ENCODE results near the gene SOS1.

DNA sequence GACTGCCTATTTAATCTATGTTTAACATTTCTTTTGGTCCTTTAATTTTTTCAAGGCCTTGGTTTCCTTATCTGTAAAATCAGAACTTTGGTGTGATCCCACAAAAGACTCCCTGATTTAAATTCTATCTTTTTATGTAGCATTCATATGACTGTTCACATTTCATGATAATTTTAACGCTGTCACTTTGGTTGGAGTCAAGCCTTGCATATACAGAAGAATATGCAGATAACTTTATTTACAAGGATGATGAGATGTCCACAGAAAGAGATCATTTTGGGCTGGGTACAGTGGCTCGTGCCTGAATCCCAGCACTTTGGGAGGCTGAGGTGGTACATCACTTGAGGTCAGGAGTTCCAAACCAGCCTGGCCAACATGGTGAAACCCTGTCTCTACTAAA, 38.4 kb upstream of the SOS1 start:
- no peak for TF ChIP-seq TAF1 (conservative IDR thresholded peaks at IDR 0.05)
- TF ChIP-seq, protein P1, sequence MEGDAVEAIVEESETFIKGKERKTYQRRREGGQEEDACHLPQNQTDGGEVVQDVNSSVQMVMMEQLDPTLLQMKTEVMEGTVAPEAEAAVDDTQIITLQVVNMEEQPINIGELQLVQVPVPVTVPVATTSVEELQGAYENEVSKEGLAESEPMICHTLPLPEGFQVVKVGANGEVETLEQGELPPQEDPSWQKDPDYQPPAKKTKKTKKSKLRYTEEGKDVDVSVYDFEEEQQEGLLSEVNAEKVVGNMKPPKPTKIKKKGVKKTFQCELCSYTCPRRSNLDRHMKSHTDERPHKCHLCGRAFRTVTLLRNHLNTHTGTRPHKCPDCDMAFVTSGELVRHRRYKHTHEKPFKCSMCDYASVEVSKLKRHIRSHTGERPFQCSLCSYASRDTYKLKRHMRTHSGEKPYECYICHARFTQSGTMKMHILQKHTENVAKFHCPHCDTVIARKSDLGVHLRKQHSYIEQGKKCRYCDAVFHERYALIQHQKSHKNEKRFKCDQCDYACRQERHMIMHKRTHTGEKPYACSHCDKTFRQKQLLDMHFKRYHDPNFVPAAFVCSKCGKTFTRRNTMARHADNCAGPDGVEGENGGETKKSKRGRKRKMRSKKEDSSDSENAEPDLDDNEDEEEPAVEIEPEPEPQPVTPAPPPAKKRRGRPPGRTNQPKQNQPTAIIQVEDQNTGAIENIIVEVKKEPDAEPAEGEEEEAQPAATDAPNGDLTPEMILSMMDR (IDR thresholded peaks at IDR 0.05; ENCODE audit: low read depth, low read length, missing input control): no peak
- no peak for TF ChIP-seq SP1 (IDR thresholded peaks at IDR 0.05)
- TF ChIP-seq, protein P2, sequence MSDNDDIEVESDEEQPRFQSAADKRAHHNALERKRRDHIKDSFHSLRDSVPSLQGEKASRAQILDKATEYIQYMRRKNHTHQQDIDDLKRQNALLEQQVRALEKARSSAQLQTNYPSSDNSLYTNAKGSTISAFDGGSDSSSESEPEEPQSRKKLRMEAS (IDR thresholded peaks at IDR 0.05): no peak
- no peak for TF ChIP-seq GABPA (IDR thresholded peaks at IDR 0.05 in 1 of 2, conservative IDR thresholded peaks at IDR 0.05 in 1 of 2)
- TF ChIP-seq RXRA (IDR thresholded peaks at IDR 0.05): no peak
- TF ChIP-seq FOXA2 (IDR thresholded peaks at IDR 0.05): no peak
- TF ChIP-seq, protein P3, sequence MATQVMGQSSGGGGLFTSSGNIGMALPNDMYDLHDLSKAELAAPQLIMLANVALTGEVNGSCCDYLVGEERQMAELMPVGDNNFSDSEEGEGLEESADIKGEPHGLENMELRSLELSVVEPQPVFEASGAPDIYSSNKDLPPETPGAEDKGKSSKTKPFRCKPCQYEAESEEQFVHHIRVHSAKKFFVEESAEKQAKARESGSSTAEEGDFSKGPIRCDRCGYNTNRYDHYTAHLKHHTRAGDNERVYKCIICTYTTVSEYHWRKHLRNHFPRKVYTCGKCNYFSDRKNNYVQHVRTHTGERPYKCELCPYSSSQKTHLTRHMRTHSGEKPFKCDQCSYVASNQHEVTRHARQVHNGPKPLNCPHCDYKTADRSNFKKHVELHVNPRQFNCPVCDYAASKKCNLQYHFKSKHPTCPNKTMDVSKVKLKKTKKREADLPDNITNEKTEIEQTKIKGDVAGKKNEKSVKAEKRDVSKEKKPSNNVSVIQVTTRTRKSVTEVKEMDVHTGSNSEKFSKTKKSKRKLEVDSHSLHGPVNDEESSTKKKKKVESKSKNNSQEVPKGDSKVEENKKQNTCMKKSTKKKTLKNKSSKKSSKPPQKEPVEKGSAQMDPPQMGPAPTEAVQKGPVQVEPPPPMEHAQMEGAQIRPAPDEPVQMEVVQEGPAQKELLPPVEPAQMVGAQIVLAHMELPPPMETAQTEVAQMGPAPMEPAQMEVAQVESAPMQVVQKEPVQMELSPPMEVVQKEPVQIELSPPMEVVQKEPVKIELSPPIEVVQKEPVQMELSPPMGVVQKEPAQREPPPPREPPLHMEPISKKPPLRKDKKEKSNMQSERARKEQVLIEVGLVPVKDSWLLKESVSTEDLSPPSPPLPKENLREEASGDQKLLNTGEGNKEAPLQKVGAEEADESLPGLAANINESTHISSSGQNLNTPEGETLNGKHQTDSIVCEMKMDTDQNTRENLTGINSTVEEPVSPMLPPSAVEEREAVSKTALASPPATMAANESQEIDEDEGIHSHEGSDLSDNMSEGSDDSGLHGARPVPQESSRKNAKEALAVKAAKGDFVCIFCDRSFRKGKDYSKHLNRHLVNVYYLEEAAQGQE (IDR thresholded peaks at IDR 0.05): no peak
- TF ChIP-seq YY1 (IDR thresholded peaks at IDR 0.05): no peak
- TF ChIP-seq JUND (IDR thresholded peaks at IDR 0.05): no peak
